Trophoblast cell (in vitro differentiated cells and primary cell): ENCODE data around the gene VN1R4. TPM values are rescaled to one million over a fixed set of nuclear protein-coding genes. Genes with fewer than 3 reads are reported as not detected.
"Not testable (repeated sequence)": the region's sequence is repeated elsewhere in the genome, so short reads cannot be mapped to it uniquely, and the experiment has no call there.

Experiments
- DNase-seq, 2 donors: peaks; one replicate each; pipeline ENCODE4 v3.0.0-alpha.2; 2016
- H2AFZ ChIP-seq: 2 replicates; pipeline ENCODE4 v1.6.1; 2013; ENCODE audit warnings: low read length, moderate library complexity, mild to moderate bottlenecking; ENCODE audit not compliant: insufficient read depth, poor library complexity
- H2AK5ac ChIP-seq: 2 replicates; pipeline ENCODE4 v1.6.1; 2013; ENCODE audit warnings: mild to moderate bottlenecking, low read length
- H2BK120ac ChIP-seq: 2 replicates; pipeline ENCODE4 v1.6.1; 2013; ENCODE audit warnings: low read length, mild to moderate bottlenecking, moderate library complexity; ENCODE audit not compliant: insufficient read depth, poor library complexity
- H2BK12ac ChIP-seq: 2 replicates; pipeline ENCODE4 v1.6.1; 2013; ENCODE audit warnings: mild to moderate bottlenecking, low read length, moderate library complexity
- H2BK5ac ChIP-seq: 2 replicates; pipeline ENCODE4 v1.6.1; 2013; ENCODE audit warnings: low read length, low read depth, moderate library complexity, mild to moderate bottlenecking; ENCODE audit not compliant: poor library complexity
- H3K14ac ChIP-seq: 2 replicates; pipeline ENCODE4 v1.6.1; 2013; ENCODE audit warnings: mild to moderate bottlenecking, low read length
- H3K18ac ChIP-seq: 2 replicates; pipeline ENCODE4 v1.6.1; 2013; ENCODE audit warnings: mild to moderate bottlenecking, low read length
- H3K23ac ChIP-seq: 2 replicates; pipeline ENCODE4 v1.6.1; 2013; ENCODE audit warnings: low read length
- H3K27ac ChIP-seq: 2 replicates; pipeline ENCODE4 v1.5.1; 2013; ENCODE audit warnings: low read depth, mild to moderate bottlenecking, inconsistent platforms, low read length, moderate library complexity
- H3K27me3 ChIP-seq: 2 replicates; pipeline ENCODE4 v1.6.1; 2013; ENCODE audit warnings: inconsistent platforms, mild to moderate bottlenecking, low read length, moderate library complexity; ENCODE audit not compliant: insufficient read depth
- H3K36me3 ChIP-seq, 2 experiments: 1 replicate in 1 of 2; 2 replicates in 1 of 2; pipeline ENCODE4 v1.6.1; 2013; ENCODE audit warnings: low read length in 2 of 2, mild to moderate bottlenecking in 2 of 2, moderate library complexity in 1 of 2; ENCODE audit not compliant: insufficient read depth in 2 of 2, control insufficient read depth in 1 of 2
- H3K4ac ChIP-seq: 2 replicates; pipeline ENCODE4 v1.6.1; 2013; ENCODE audit warnings: low read depth, mild to moderate bottlenecking, low read length, moderate library complexity
- H3K4me1 ChIP-seq, 2 experiments: 1 replicate in 1 of 2; 2 replicates in 1 of 2; pipeline ENCODE4 v1.6.1; 2013; ENCODE audit warnings: low read length in 2 of 2, mild to moderate bottlenecking in 2 of 2, moderate library complexity in 1 of 2; ENCODE audit not compliant: insufficient read depth in 2 of 2, control insufficient read depth in 1 of 2
- H3K4me2 ChIP-seq: 2 replicates; pipeline ENCODE4 v1.6.1; 2013; ENCODE audit warnings: inconsistent platforms, mild to moderate bottlenecking, low read length, moderate library complexity
- H3K4me3 ChIP-seq: 2 replicates; pipeline ENCODE4 v1.5.1; 2013; ENCODE audit warnings: mild to moderate bottlenecking, low read depth, low read length, inconsistent platforms
- H3K79me1 ChIP-seq: one replicate; pipeline ENCODE4 v1.6.1; 2013; ENCODE audit warnings: low read length
- H3K79me2 ChIP-seq: 2 replicates; pipeline ENCODE4 v1.6.1; 2013; ENCODE audit warnings: low read length, mild to moderate bottlenecking; ENCODE audit not compliant: control insufficient read depth, insufficient read depth, poor library complexity
- H3K9ac ChIP-seq: 2 replicates; pipeline ENCODE4 v1.6.1; 2013; ENCODE audit warnings: mild to moderate bottlenecking, low read length
- H3K9me3 ChIP-seq: 2 replicates; pipeline ENCODE4 v1.6.1; 2013; ENCODE audit warnings: low read depth, mild to moderate bottlenecking, control low read depth, inconsistent platforms, low read length; ENCODE audit not compliant: insufficient read depth
- H4K12ac ChIP-seq: 2 replicates; pipeline ENCODE4 v1.6.1; 2013; ENCODE audit warnings: low read depth, mild to moderate bottlenecking, low read length, moderate library complexity
- H4K8ac ChIP-seq: 2 replicates; pipeline ENCODE4 v1.6.1; 2013; ENCODE audit warnings: low read depth, mild to moderate bottlenecking, low read length, moderate library complexity
- H4K91ac ChIP-seq: one replicate; pipeline ENCODE4 v1.6.1; 2013; ENCODE audit warnings: low read depth, mild to moderate bottlenecking, low read length, moderate library complexity
- WGBS: extraction: QIAGEN DNeasy Blood & Tissue Kit; methylation state at CpG from one replicate; pipeline ENCODE4 v1.1.7; 2013; ENCODE audit warnings: missing lambda C conversion rate; ENCODE audit not compliant: insufficient read length, insufficient coverage; ENCODE audit errors: extremely low coverage; 5-methylcytosine and 5-hydroxymethylcytosine counted together
- polyA plus RNA-seq: library from polyadenylated mRNA; stranded (reverse); fragments of 200-250 nt; gene quantifications from 2 replicates; pipeline ENCODE4 v1.2.3, GENCODE V29; 2013

The VN1R4 gene, protein sequence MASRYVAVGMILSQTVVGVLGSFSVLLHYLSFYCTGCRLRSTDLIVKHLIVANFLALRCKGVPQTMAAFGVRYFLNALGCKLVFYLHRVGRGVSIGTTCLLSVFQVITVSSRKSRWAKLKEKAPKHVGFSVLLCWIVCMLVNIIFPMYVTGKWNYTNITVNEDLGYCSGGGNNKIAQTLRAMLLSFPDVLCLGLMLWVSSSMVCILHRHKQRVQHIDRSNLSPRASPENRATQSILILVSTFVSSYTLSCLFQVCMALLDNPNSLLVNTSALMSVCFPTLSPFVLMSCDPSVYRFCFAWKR
- not detected in 2 replicates for polyA plus RNA-seq

DNA sequence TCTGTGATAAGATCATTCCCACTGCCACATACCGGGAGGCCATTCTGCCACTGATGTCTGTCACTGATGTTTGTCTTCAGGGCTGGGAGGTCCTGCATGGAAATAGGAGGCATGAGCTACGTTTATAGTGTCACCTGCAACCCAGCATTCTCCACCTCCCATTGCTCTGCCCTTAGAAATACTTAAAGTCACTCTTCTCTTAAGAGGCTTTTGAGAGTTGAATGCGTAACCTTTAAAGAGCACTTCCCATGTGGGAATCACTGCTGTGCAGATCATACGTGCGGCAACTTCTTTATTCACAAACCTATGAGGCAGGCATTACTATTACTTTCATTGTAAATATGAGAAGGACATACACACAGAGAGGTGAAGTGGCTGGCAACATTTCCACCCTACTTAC lies at the start of gene VN1R4:
Gene VN1R4, minus strand, starts transcription at position 101 of the 400 bp plus-strand sequence. Its CDS starts 58 bp downstream, at position 43.
- H3K79me2 ChIP-seq, H3K4ac ChIP-seq, H3K23ac ChIP-seq, H3K27ac ChIP-seq, H3K27me3 ChIP-seq, H4K8ac ChIP-seq, H3K4me1 ChIP-seq, H2BK5ac ChIP-seq, H4K91ac ChIP-seq, H2AFZ ChIP-seq, H3K79me1 ChIP-seq, H3K14ac ChIP-seq, H3K4me3 ChIP-seq, H4K12ac ChIP-seq, H2AK5ac ChIP-seq, H3K4me2 ChIP-seq, H3K36me3 ChIP-seq, H2BK12ac ChIP-seq, H2BK120ac ChIP-seq, H3K18ac ChIP-seq, H3K9ac ChIP-seq, DNase-seq: not testable (repeated sequence)
- no CpG with 5 or more reads among the region's 5 CpGs for WGBS
- peaks cover 13% of the 10 kb centered on the region for H3K9me3 ChIP-seq

DNA sequence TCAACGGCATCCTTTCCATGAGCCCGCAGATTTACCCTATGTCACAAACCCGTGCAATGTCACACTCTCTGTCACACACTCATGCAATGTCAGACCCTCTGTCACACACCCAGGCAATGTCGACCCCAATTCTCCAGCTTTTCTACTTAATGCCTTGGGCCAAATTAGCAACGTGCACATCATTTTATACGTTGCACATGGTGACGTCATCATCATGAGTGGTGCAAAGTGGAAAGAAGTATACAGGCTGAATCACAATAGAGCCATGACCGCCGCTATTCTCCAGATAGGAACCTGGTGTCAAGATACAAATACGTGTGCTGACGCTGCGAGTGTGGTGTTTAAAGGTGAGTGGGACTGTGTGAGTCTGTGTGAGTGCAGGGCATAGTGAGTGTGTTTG lies 44.4 kb upstream of the VN1R4 start:
- Histone ChIP-seq H2BK120ac (no peak overlapping the region), H3K27ac (no peak overlapping the region), H3K36me3 (no peaks in the 10 kb centered on the region), H2BK5ac (no peak overlapping the region), H2BK12ac (no peak overlapping the region), H3K79me1 (no peaks in the 10 kb centered on the region), H3K27me3 (no peaks in the 10 kb centered on the region), H2AK5ac (no peak overlapping the region), H3K4me2 (no peak overlapping the region), H3K9me3 (peaks cover 15% of the 10 kb centered on the region), H3K9ac (no peak overlapping the region), H2AFZ (no peak overlapping the region), H3K4me3 (no peak overlapping the region), H4K8ac (no peak overlapping the region), H3K4me1 (peaks cover 2 to 3% of the 10 kb centered on the region in 2 experiments), H3K14ac (no peak overlapping the region), H3K23ac (no peak overlapping the region), H3K18ac (no peak overlapping the region), H3K79me2 (no peaks in the 10 kb centered on the region), H3K4ac (no peak overlapping the region), H4K91ac (no peak overlapping the region), H4K12ac (no peak overlapping the region)
- WGBS = no CpG with 5 or more reads among the region's 12 CpGs
- DNase-seq = no peak

DNA sequence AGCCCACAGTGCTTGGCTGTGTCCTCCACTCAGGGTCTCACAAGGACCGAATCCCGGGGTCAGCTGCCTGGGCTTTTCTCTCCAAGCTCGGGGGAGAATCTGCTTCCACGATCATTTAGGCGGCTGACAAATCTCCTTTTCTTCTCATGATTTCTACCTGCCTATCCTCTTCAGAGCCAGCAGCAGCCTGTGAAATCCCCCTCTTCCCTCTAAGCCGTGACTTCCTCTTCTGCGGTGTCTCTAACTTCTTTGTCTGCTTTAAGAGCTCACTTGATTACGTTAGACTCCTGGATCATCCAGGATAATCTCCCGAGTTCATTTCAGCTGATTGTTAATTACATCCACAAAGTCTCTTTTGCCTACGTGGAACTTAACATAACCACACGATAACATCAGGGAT lies 43.5 kb upstream of the VN1R4 start:
- H2BK12ac ChIP-seq = no peak overlapping the region
- H3K79me1 ChIP-seq = no peaks in the 10 kb centered on the region
- peaks cover 15% of the 10 kb centered on the region for H3K9me3 ChIP-seq
- H2BK5ac ChIP-seq = no peak overlapping the region
- H3K9ac ChIP-seq = no peak overlapping the region
- no peak overlapping the region for H3K27ac ChIP-seq
- H3K4me1 ChIP-seq = peaks cover 2 to 3% of the 10 kb centered on the region in 2 experiments
- no peak overlapping the region for H3K18ac ChIP-seq
- no peak overlapping the region for H2AFZ ChIP-seq
- H4K8ac ChIP-seq = no peak overlapping the region
- H3K14ac ChIP-seq = no peak overlapping the region
- no peak for DNase-seq
- no peaks in the 10 kb centered on the region for H3K27me3 ChIP-seq
- H3K23ac ChIP-seq = no peak overlapping the region
- no peak overlapping the region for H4K12ac ChIP-seq
- no peak overlapping the region for H2AK5ac ChIP-seq
- H4K91ac ChIP-seq = no peak overlapping the region
- no CpG with 5 or more reads among the region's 11 CpGs for WGBS
- H3K36me3 ChIP-seq = no peaks in the 10 kb centered on the region
- H2BK120ac ChIP-seq = no peak overlapping the region
- no peak overlapping the region for H3K4me3 ChIP-seq
- no peak overlapping the region for H3K4me2 ChIP-seq
- no peaks in the 10 kb centered on the region for H3K79me2 ChIP-seq
- no peak overlapping the region for H3K4ac ChIP-seq

DNA sequence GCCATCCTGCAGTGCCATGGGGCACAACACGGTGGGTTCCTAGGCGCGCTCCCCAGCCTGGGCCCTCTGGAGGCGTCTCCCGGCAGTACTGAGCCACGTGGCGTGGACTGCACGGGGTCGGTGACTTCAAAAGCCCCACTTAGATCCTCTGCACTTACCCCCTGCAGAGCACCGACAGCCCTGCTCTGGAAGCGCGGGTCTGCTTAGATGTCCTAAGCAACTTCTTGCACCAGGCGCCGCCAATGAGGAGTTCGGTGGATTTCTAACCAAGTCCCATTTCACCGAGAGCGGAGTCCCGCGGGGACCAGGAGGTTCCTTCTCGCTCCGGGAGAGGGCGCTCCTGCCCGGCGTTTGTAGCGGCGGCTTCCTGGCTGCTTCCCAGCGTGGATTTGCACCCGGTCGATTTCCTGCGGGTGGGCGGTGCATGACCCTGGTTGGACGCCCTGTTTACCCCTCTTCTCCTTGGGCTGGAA lies 40.9 kb upstream of the VN1R4 start:
- Histone ChIP-seq H2AK5ac (no peak overlapping the region), H4K12ac (peak overlapping the region; percentile 51), H3K27me3 (no peaks in the 10 kb centered on the region), H3K79me2 (no peaks in the 10 kb centered on the region), H3K9ac (no peak overlapping the region), H3K79me1 (no peaks in the 10 kb centered on the region), H3K4me1 (peaks cover 2 to 3% of the 10 kb centered on the region in 2 experiments), H2BK5ac (no peak overlapping the region), H3K14ac (no peak overlapping the region), H3K36me3 (no peaks in the 10 kb centered on the region), H3K23ac (no peak overlapping the region), H4K8ac (no peak overlapping the region), H2AFZ (peak overlapping the region; percentile 25), H3K4me2 (peak overlapping the region; percentile 54), H2BK12ac (no peak overlapping the region), H3K4me3 (no peak overlapping the region), H3K18ac (no peak overlapping the region), H3K27ac (no peak overlapping the region), H3K9me3 (peaks cover 15% of the 10 kb centered on the region), H3K4ac (no peak overlapping the region), H4K91ac (no peak overlapping the region), H2BK120ac (no peak overlapping the region)
- DNase-seq = peak in 1 of 2 donors; percentile 8
- WGBS = no CpG with 5 or more reads among the region's 32 CpGs
